Measurements from ENCODE around the gene SMIM29.

The SMIM29 gene

GRCh38 chr6:34223956-34224940 lies 24.6 kb downstream of the SMIM29 start:
- DNase-seq = peak; percentile 94

DNA sequence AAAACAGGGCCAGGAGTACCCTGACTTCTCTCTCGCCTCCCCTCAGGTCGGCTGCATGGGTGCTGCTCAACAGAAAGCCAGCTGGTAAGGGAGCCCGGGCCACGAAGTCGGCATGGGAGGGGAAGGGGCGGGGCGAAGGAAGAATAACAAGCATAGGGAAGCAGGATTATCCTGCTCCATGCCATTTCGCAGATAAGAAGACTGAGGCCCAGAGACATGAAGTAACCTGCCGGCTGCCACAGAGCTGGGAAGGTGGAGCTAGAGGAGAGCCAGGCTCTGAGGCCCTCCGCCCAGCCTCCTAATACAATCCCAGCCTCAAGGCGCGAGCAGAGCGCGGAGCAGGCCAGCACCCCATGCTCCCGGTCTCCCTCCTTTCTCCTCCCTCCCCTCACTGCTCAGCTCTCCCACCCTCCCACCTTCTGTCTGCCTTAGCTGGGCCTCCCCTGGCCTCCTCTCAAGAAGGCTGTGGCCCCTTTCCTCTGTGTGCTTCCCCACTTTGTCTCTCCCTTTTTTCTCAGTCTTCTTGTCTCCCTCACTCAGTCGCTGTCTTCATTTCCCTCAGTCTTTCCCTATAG lies 25.3 kb downstream of the SMIM29 start:
- DNase-seq = no peak

- no peak for DNase-seq
These were observed 30.1 kb downstream of the SMIM29 start for GRCh38 chr6:34218691-34219090.

DNA sequence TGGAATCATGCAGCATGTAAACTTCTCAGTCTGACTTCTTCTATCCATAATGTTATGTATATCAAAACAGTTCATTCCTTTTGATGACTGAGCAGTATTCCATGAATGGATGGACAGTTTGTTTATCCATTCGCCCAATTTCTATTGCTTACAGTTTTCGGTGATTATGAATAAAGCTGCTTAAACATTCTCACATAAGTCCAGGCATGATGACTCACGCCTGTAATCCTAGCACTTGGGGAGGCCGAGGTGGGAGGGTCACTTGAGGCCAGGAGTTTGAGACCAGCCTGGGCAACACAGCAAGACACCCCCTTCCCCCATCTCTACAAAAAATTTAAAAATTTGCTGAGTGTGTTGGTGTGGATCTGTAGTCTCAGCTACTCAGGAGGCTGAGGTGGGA lies 35.0 kb downstream of the SMIM29 start:
- no peak for DNase-seq

- peak; percentile 69 for DNase-seq
These were observed 40.9 kb downstream of the SMIM29 start for GRCh38 chr6:34207695-34208443.

GRCh38 chr6:34206726-34207125 lies 42.1 kb downstream of the SMIM29 start:
- DNase-seq = no peak

- no peak for DNase-seq
These were observed 42.9 kb downstream of the SMIM29 start for GRCh38 chr6:34205916-34206315.

DNA sequence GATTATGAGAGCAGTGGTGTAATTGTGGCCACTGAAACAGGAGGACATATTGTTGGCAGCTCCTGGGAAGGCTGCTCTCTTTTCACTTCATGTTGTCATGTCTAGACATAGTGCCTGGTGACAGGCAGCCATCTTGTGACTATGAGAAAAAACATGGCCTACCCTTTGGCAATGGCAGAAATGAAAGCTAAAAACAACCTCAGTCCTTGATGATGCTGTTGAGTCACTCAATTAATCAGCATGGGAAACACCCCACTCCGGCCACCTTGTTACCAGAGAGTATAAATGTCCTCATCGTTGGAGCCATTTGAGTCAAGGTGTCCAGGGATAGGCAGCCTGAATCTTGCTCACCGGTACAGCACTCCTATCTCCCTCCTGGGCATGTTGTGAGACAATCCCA lies 43.3 kb downstream of the SMIM29 start:
- DNase-seq = no peak

DNA sequence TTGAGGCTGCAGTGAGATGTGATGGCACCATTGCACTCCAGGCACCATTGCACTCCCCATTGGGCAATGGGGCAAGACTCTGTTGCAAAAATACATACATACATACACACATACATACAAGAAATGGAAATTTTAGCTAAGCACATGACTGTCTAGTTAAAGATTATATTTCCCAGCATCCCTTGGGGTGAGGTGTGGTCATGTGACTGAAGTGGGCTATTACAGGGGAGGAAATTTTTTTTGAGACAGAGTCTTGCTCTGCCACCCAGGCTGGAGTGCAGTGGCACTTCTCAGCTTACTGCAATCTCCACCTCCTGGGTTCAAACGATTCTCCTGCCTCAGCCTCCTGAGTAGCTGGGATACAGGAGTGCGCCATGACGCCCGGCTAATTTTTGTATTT lies 44.1 kb downstream of the SMIM29 start:
- DNase-seq = no peak

GRCh38 chr6:34202329-34203201 lies 46.2 kb downstream of the SMIM29 start:
- no peak for DNase-seq

- DNase-seq = no peak
These were observed 47.2 kb downstream of the SMIM29 start for GRCh38 chr6:34201455-34202107.

DNA sequence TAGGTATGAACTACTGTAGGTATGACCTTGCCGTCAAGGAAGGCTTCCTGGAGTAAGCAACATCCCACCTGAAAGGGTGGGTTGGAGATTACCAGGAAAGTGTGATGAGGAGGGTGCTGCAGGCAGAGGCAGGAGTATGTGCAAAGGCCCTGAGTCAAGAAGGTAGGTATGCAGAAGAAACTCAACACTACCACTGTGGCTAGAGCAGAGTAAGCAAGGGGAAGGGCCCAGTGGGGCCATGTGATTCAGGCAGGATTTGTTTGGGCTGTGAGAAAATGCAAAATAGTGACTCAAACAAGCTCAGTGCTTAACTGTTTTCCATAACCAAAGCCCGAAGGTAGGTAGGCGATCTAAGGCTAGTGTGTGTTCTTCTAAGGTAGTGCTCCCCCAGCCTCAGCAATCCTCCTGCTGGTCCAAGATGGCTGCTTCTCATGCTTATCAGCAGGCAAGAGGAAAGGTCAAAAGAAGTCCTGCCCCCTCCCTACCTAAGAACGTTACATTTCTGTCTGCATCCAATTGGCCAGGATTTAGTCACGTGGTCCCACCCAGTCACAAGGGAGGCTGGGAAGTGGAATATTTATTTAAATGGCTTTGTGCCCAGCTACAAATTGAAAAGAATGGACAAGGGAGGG lies 48.4 kb downstream of the SMIM29 start:
- no peak for DNase-seq

- DNase-seq = no peak
These were observed 52.0 kb downstream of the SMIM29 start for GRCh38 chr6:34196833-34197195.
